Subcutaneous adipose tissue (tissue), 4 donors: ENCODE measurements around the gene TBX1. TPM values are rescaled to one million over a fixed set of nuclear protein-coding genes. Genes with fewer than 3 reads are reported as not detected.

Experiments
- total RNA-seq, 4 donors: library from RNA; depleted of rRNA; stranded (reverse); fragments of >200 nt; gene quantifications; one replicate each; pipeline ENCODE4 v1.1.0, GENCODE V29; 2016
- TF ChIP-seq, protein P1 (sequence below): fragments of 450-650 bp; IDR thresholded peaks from one replicate; pipeline ENCODE4 v1.5.1; 2016; ENCODE audit warnings: low read depth, mild to moderate bottlenecking, control low read depth, antibody characterized with exemption, moderate library complexity

The TBX1 gene
- total RNA-seq, 4 donors from 2014 or later, result 0.51 to 6.2 (median 1.8) TPM

DNA sequence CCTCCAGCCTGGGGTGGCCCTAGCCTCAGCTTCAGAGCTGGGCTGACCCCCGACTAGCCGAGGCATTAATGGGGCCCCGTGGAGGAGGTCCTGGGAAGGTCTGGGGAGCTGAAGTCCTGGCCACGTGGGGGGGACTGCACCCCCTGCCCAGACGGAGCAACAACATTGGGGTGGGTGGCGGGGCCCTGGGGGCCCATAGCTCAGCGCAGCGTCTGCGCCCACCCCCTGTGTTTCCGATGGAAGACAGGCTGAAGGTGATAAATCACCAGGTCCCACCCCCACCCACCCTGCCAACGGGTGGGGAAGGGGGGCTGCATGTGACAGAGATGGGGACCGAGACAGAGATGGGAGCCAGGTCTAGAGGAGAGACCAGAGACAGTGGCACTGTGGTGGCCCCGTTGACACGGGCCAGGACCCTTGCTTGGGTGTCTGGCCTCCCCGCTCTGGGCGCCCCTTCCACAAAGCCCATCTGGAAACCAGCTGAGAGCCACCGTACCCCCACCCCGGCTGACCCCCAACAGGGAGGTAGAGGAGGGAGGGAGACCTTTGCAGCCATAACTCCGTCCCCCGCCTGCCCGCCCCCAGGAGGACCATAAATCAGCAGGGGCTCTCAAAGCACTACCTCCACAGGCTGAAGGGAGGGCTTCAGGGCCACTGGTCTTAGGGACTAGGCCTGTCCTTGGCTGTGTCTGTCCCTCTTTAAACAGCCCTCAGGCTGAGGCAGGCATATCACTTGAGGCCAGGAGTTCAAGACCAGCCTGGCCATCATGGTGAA lies 29.0 kb upstream of the TBX1 start:
- TF ChIP-seq, protein P1, sequence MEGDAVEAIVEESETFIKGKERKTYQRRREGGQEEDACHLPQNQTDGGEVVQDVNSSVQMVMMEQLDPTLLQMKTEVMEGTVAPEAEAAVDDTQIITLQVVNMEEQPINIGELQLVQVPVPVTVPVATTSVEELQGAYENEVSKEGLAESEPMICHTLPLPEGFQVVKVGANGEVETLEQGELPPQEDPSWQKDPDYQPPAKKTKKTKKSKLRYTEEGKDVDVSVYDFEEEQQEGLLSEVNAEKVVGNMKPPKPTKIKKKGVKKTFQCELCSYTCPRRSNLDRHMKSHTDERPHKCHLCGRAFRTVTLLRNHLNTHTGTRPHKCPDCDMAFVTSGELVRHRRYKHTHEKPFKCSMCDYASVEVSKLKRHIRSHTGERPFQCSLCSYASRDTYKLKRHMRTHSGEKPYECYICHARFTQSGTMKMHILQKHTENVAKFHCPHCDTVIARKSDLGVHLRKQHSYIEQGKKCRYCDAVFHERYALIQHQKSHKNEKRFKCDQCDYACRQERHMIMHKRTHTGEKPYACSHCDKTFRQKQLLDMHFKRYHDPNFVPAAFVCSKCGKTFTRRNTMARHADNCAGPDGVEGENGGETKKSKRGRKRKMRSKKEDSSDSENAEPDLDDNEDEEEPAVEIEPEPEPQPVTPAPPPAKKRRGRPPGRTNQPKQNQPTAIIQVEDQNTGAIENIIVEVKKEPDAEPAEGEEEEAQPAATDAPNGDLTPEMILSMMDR, result no peak

GRCh38 chr22:19732403-19733113 lies 28.0 kb upstream of the TBX1 start:
- TF ChIP-seq, protein P1, result no peak

DNA sequence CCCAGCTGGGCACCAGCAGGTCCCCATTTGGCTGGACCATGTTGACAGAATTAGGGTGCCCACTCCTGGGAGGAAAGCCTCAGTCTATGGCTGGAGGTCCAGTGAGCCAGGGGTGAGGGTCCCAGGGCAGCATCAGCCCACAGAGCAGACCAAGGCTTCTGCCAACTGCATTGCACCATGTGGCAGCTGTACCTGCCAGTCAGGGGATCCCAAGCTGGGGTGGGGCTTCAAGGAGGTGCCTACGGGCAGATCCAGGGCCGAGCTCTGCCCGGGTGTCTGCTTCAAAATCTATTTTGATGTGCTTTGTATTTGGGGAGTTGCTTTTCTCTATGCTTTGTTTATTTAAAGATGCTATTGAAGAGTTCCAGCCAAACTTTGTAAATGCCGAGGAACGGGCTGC lies 26.8 kb upstream of the TBX1 start:
- TF ChIP-seq, protein P1, result no peak

DNA sequence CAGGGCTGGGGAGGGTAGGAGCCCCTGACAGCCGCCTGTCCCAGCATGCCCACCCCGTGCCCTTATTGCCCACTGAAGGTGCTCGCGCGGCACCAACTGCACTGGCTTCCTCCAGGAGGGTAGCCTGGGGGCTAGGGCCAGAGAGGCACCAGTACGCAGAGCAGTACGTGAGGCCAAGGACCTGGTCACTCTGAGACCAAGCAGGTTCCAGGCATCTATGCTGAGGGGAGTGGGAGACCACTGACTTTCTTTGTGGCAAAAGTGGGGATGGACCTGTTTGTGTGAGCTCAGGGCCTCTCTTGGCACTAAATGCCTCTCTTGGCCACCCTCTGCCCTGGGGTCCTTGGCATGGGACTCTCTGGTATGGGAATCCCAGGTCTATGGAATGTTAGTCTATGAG lies 26.4 kb upstream of the TBX1 start:
- TF ChIP-seq, protein P1, result no peak

DNA sequence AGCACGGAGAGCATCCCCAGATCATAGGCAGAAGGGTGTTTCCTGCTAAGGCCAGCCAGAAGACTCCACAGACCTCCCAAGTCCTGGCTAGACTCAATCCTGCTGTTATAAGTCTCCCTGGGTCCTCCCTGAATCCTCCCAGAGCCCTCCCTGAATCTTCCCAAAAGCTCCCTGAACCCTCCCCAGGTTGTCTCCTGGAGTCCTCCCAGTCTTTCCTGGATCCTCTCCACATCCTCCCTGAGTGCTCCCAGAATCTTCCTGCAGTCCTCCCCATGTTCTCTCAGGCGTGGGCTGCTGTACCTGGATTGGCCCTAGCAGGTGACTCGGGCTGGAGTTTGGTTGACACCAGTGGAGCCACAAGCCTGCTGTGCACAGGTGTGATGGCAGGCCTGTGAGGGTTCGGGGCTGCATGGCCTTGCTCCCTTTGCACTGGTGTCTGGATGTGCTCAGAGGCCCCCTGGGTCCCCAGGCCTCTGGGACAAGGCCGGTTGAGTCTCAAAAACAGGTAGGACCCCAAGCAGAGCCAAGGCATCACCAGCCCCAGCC lies 25.7 kb upstream of the TBX1 start:
- TF ChIP-seq, protein P1, result no peak

DNA sequence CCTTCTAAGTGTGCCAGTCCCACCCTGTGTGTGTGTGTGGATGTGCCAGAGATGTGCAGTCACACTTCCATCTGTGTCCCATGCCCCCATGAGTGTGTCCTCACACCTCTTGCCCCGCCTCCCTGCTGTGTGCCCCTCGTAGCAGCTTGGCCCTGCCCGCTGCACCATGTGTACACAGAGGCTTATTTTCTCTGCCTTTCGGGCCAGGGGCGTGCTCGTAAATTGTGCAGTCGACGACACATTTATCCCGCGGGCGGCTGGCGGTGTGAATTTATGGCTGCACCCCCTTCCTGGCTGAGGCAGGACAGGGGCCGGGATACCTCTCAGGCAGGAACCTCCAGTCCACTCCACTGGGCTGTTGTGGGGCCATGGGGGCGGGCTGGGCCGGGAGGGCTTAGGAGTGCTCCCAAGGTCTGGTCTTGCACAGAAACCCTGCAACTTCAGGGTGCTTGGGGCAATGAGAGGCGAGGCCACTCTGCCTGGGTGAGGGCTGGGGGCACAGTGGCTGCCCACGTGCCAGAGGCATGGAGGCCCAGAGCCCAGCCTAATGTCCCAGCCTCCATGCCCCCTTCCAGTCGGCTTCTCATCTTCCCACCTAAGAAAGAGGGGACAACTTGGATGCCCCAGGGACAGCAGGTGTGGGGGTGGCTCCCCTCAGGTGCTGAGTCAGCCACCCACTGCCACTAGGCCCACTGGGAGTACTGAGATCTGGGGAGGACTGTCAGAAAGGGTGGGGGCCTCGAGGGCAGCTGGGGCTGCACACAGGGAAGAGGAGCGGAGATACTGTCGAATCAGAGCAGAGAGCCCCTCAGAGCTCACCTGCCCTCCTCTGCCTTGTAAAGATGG lies 24.7 kb upstream of the TBX1 start:
- TF ChIP-seq, protein P1, result no peak
